Measurements from ENCODE around the gene DPCD.

DPCD gene

DNA sequence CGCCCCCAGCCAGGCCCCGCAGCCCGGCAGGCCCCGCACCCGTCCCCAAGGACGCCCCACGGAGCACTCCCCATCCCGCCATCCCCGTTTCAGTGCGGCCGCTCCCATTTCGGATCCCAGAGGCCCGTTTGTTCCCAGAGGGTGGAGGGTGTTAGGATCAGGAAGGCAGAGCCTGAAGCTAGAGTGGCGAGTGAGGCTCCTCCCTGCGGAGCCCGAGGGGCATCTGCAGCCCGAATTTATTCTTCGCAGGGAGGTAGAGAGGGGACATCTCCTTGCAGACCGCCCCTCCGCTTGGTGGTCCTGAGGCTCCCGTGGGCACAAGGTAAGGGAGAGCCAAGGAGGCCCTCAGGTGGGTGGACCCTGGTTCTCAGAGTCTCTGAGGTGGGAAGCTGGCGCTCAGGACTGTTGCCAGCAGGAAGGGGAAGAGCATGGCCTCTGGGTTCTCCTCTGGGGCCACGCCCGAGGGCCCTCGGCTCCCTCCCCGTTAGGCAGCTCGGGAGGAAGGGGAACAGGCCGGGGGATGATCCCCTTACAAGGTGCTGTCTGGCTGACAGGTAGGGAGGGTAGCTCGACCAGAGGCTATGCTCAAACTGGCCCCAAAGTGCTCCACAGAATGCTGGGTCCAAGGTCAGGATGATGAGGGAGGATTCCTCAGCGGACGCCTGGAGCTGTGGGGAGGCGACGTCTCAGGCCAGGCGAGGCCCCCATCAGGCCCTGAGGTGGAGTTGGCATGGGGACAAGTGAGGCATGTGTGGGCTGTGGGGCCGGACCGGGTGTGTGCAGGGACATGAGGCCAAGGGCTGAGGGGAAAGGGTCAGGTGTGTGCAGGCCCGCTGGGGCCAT is 17.5 kb upstream of the DPCD start:
- H3K36me3 ChIP-seq: no peaks in the 10 kb centered on the region
- TF ChIP-seq, protein P1, sequence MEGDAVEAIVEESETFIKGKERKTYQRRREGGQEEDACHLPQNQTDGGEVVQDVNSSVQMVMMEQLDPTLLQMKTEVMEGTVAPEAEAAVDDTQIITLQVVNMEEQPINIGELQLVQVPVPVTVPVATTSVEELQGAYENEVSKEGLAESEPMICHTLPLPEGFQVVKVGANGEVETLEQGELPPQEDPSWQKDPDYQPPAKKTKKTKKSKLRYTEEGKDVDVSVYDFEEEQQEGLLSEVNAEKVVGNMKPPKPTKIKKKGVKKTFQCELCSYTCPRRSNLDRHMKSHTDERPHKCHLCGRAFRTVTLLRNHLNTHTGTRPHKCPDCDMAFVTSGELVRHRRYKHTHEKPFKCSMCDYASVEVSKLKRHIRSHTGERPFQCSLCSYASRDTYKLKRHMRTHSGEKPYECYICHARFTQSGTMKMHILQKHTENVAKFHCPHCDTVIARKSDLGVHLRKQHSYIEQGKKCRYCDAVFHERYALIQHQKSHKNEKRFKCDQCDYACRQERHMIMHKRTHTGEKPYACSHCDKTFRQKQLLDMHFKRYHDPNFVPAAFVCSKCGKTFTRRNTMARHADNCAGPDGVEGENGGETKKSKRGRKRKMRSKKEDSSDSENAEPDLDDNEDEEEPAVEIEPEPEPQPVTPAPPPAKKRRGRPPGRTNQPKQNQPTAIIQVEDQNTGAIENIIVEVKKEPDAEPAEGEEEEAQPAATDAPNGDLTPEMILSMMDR (IDR thresholded peaks at IDR 0.05; ENCODE audit: low read depth, low read length): no peak
- no peak for DNase-seq
- H3K27me3 ChIP-seq: peaks cover 5% of the 10 kb centered on the region
- H3K4me3 ChIP-seq (ENCODE audit: low read depth, low read length): peak overlapping the region; percentile 71
- no peaks in the 10 kb centered on the region; the same call in 1 of the 2 replicates for H3K4me1 ChIP-seq
- H3K9me3 ChIP-seq: peaks cover 5% of the 10 kb centered on the region; the same call in 1 of the 2 replicates

DNA sequence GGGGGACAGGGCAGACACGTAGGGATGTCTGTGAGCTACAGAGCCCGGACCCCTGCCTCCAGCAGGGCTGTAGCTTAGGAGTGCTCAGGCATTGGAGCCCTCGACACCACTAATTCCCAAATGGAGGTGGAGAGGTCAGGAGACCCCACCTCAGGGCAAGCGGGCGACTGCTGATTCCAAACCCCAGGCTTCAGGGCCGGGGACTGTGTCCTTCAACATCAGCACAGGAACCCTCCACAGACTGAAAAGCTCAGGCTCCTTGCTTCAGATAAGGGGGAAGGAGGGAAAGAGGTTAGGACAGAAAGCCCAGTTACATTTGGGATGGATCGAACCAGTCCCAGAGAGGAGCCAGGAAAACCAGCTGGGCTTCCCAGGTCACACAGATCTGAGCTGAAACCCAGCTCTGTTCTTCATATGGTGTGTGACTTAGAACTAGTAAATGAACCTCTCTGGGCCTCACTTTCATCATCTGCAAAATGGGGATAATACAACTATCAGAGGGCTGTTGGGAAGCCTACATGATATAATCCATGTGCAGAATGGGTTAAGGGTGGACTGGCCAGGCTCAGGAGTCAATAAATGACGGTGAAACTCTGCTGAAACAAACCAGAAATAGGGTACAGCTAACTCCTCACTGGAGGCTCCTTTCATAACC is 16.7 kb upstream of the DPCD start:
- TF ChIP-seq, protein P1 (IDR thresholded peaks at IDR 0.05; ENCODE audit: low read depth, low read length): no peak
- DNase-seq: no peak
- Histone ChIP-seq H3K36me3 (no peaks in the 10 kb centered on the region), H3K9me3 (peaks cover 5% of the 10 kb centered on the region; the same call in 1 of the 2 replicates), H3K4me1 (no peaks in the 10 kb centered on the region; the same call in 1 of the 2 replicates), H3K27me3 (peaks cover 5% of the 10 kb centered on the region), H3K4me3 (ENCODE audit: low read depth, low read length) (no peak overlapping the region)

DNA sequence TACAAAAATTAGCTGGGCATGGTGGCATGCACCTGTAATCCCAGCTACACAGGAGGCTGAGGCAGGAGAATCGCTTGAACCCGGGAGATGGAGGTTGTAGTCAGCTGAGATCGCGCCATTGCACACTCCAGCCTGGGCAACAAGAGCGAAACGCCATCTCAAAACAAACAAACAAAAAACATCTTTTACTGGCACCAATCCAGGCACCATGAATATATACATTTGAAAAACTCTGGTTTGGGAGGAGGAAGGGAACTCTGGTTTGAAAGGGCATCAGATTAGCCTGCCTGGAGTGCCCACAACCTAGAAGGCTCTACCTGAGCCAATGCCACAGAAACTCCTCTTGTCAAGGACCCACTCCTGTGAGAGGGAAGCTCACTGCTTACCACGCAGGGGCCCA is 16.0 kb upstream of the DPCD start:
- Histone ChIP-seq H3K36me3 (no peaks in the 10 kb centered on the region), H3K4me3 (ENCODE audit: low read depth, low read length) (no peak overlapping the region), H3K27me3 (peaks cover 5% of the 10 kb centered on the region), H3K9me3 (peaks cover 5% of the 10 kb centered on the region; the same call in 1 of the 2 replicates), H3K4me1 (no peaks in the 10 kb centered on the region; the same call in 1 of the 2 replicates)
- no peak for DNase-seq
- TF ChIP-seq, protein P1 (IDR thresholded peaks at IDR 0.05; ENCODE audit: low read depth, low read length): no peak

DNA sequence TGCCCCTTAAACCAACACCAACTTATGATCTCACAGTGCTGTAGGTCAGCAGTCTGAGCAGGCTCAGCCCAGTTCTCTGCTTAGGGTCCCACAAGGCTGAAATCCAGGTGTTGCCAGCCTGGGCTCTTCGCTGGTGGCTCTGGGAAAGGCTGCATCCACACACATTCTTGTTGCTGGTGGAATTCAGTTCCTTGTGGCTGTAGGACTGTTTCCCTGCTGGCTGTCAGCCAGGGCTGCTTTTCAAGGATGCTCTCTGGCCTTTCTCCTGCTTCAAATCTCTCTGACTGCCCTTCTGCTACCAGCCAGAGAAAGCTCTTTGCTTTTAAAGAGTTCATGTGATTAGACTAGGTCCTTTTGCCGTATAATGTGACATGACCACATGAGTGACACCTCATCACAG is 15.3 kb upstream of the DPCD start:
- Histone ChIP-seq H3K4me1 (no peaks in the 10 kb centered on the region), H3K36me3 (no peaks in the 10 kb centered on the region), H3K9me3 (peaks cover 5% of the 10 kb centered on the region; the same call in 1 of the 2 replicates), H3K4me3 (ENCODE audit: low read depth, low read length) (no peak overlapping the region), H3K27me3 (peaks cover 5% of the 10 kb centered on the region)
- no peak for DNase-seq
- TF ChIP-seq, protein P1 (IDR thresholded peaks at IDR 0.05; ENCODE audit: low read depth, low read length): no peak

DNA sequence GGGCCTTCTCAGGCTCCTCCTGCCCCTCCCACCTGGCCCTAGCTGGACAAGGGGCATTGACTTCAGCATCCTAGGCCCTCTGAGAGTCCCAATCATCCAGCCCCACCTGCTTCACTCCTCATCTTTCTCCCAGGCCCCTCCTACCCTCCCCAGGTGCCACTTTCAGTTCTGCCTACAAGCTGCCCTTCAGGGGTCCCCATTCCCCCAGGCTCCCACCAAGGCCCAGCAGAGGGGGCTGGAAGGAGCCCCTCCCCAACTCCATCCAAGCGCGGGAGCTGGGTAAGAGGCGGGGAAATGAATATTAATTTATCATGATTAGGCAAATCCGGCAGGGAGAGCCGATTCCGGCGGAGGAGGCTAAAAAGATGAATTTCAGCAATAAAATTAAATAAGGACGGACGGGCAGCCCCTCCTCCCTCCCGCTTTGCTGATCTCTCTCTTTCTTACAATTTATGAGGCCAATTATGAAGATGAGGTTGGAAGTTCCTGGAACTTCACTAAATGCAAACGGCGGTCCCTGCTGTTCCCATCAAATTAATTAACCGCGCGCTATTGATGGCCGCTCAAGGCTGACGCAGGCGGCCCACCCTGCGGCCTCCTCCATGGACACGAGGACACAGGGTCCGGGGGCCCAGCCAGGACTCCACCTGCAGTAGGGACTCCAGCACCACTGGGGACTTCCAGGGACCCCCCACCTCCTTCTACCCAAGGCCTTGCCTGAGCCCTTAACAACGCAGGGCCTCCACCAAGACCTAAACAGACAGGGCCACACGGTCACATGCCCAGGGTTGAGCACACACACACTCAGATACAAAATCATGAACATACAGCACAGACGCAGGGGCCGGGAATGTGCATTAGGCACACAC is 14.0 kb upstream of the DPCD start:
- DNase-seq: no peak
- Histone ChIP-seq H3K4me1 (no peaks in the 10 kb centered on the region), H3K9me3 (peaks cover 5% of the 10 kb centered on the region; the same call in 1 of the 2 replicates), H3K36me3 (no peaks in the 10 kb centered on the region), H3K4me3 (ENCODE audit: low read depth, low read length) (no peak overlapping the region), H3K27me3 (peaks cover 5% of the 10 kb centered on the region)
- TF ChIP-seq, protein P1 (IDR thresholded peaks at IDR 0.05; ENCODE audit: low read depth, low read length): no peak
